ENCODE results near the gene LHX1. TPM values are rescaled to one million over a fixed set of nuclear protein-coding genes. Genes with fewer than 3 reads are reported as not detected.

LHX1 gene
- total RNA-seq, 2 experiments from 2014 or later, result not detected

DNA sequence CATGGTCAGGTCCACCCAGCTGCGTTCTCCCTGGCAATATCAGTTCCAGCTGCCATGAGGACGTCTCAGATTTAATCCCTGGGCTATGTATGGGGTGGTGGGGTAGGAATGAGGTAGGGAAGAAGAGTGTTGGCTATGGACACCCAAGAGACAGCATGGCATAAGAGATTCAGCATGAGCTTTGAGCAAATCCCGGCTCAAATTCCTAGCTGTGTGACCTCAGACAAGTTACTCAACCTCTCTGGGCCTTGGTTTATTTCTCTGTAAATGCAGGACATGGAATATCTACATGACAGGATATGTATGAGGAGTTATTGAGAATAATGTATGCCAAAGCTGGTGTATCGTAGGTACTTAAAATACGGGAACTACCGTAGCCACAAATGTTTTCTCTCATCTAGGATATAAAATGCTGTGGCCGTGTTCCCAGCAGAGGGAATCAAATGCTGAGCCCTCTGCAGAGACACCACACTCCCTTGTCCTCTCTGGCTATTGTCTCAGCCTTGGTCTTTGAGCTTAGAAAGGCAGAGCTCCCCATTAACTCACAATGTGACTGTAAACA, 17.8 kb upstream of the LHX1 start:
- intact Hi-C loops (cut with DNase I, micrococcal nuclease), result no loop called here
- peaks cover 20 to 28% of the 10 kb centered on the region in 2 experiments for H3K27me3 ChIP-seq (ENCODE audit: control insufficient read depth in 1 of 2, insufficient read depth in 2 of 2, low read length in 2 of 2)
- H3K4me1 ChIP-seq (ENCODE audit: insufficient read depth, low read length), result no peaks in the 10 kb centered on the region
- ATAC-seq (ENCODE audit: poor library complexity) (no peak), DNase-seq (no peak)
- H3K27ac Mint-ChIP-seq, result no peak overlapping the region
- no peaks in the 10 kb centered on the region for H3K9me3 ChIP-seq (ENCODE audit: control insufficient read depth in 1 of 2, insufficient read depth in 1 of 2, low read length in 2 of 2)
- H3K36me3 ChIP-seq (ENCODE audit: insufficient read depth, low read length), result no peaks in the 10 kb centered on the region
- CTCF ChIA-PET, result interaction anchor here (0.6 kb wide), 1 partner anchor 73 kb away, joined by 4 read pairs; no protein-coding TSS in a partner anchor
- H3K4me3 Mint-ChIP-seq, result no peak overlapping the region
- POLR2A ChIA-PET, result no interaction called here
- no peaks in the 10 kb centered on the region for H3K36me3 Mint-ChIP-seq (ENCODE audit: low read depth)
- peaks cover 64% of the 10 kb centered on the region for H3K27me3 Mint-ChIP-seq
- no peaks in the 10 kb centered on the region for H3K9me3 Mint-ChIP-seq
- no peak overlapping the region for H3K4me3 ChIP-seq (ENCODE audit: low read length)
- no peak overlapping the region for H3K27ac ChIP-seq (ENCODE audit: low read depth in 1 of 2, low read length in 2 of 2)
- no peak for TF ChIP-seq CTCF (IDR thresholded peaks at IDR 0.05)
- no peaks in the 10 kb centered on the region for H3K4me1 Mint-ChIP-seq (ENCODE audit: low read depth)

GRCh38 chr17:36920032-36921005, 17.0 kb upstream of the LHX1 start:
- no peak for TF ChIP-seq CTCF (IDR thresholded peaks at IDR 0.05)
- ATAC-seq (ENCODE audit: poor library complexity), result no peak
- Histone ChIP-seq H3K4me3 (ENCODE audit: low read length) (no peak overlapping the region), H3K4me1 (ENCODE audit: insufficient read depth, low read length) (no peaks in the 10 kb centered on the region), H3K27me3 (ENCODE audit: control insufficient read depth in 1 of 2, insufficient read depth in 2 of 2, low read length in 2 of 2) (peaks cover 20 to 28% of the 10 kb centered on the region in 2 experiments), H3K27ac (ENCODE audit: low read depth in 1 of 2, low read length in 2 of 2) (no peak overlapping the region), H3K9me3 (ENCODE audit: control insufficient read depth in 1 of 2, insufficient read depth in 1 of 2, low read length in 2 of 2) (no peaks in the 10 kb centered on the region), H3K36me3 (ENCODE audit: insufficient read depth, low read length) (no peaks in the 10 kb centered on the region)
- Mint-ChIP-seq H3K9me3 (no peaks in the 10 kb centered on the region), H3K36me3 (ENCODE audit: low read depth) (no peaks in the 10 kb centered on the region), H3K4me1 (ENCODE audit: low read depth) (no peaks in the 10 kb centered on the region), H3K27ac (no peak overlapping the region), H3K4me3 (no peak overlapping the region), H3K27me3 (peaks cover 69% of the 10 kb centered on the region)
- ChIA-PET CTCF (no interaction called here), POLR2A (no interaction called here)
- no peak for DNase-seq
- intact Hi-C loops (cut with DNase I, micrococcal nuclease), result no loop called here

GRCh38 chr17:36921095-36921851, 16.0 kb upstream of the LHX1 start:
- Mint-ChIP-seq H3K9me3 (no peaks in the 10 kb centered on the region), H3K4me1 (ENCODE audit: low read depth) (no peaks in the 10 kb centered on the region), H3K36me3 (ENCODE audit: low read depth) (no peaks in the 10 kb centered on the region), H3K4me3 (no peak overlapping the region), H3K27me3 (peaks cover 73% of the 10 kb centered on the region), H3K27ac (no peak overlapping the region)
- Histone ChIP-seq H3K9me3 (ENCODE audit: control insufficient read depth in 1 of 2, insufficient read depth in 1 of 2, low read length in 2 of 2) (no peaks in the 10 kb centered on the region), H3K4me3 (ENCODE audit: low read length) (no peak overlapping the region), H3K4me1 (ENCODE audit: insufficient read depth, low read length) (no peaks in the 10 kb centered on the region), H3K27me3 (ENCODE audit: control insufficient read depth in 1 of 2, insufficient read depth in 2 of 2, low read length in 2 of 2) (peaks cover 20 to 28% of the 10 kb centered on the region in 2 experiments), H3K36me3 (ENCODE audit: insufficient read depth, low read length) (no peaks in the 10 kb centered on the region), H3K27ac (ENCODE audit: low read depth in 1 of 2, low read length in 2 of 2) (no peak overlapping the region)
- ChIA-PET POLR2A (no interaction called here), CTCF (no interaction called here)
- no peak for ATAC-seq (ENCODE audit: poor library complexity)
- no peak for TF ChIP-seq CTCF (IDR thresholded peaks at IDR 0.05)
- no peak for DNase-seq
- intact Hi-C loops (cut with DNase I, micrococcal nuclease), result no loop called here

All from CD4-positive, alpha-beta T cell (primary cell).